Measurements from ENCODE around the gene DOCK2.

Gene DOCK2

GRCh38 chr5:169651526-169651925, 14.5 kb downstream of the DOCK2 start:
- peaks cover 99% of the 10 kb centered on the region for H3K79me2 ChIP-seq (ENCODE audit: insufficient read depth, low read length)
- H3F3A ChIP-seq (ENCODE audit: insufficient read depth): no peaks in the 10 kb centered on the region
- H3K4me2 ChIP-seq (ENCODE audit: low read depth, low read length, poor library complexity, severe bottlenecking): no peak overlapping the region
- no peak overlapping the region for H3K27ac ChIP-seq (ENCODE audit: low read depth, low read length)
- H3K9me3 ChIP-seq (ENCODE audit: insufficient read depth, low read length): no peaks in the 10 kb centered on the region
- H3K36me3 ChIP-seq (ENCODE audit: low read length): peaks cover 12% of the 10 kb centered on the region; the same call in 1 of the 2 replicates
- no peak overlapping the region for H2AFZ ChIP-seq (ENCODE audit: low read depth, low read length, severe bottlenecking)
- no peaks in the 10 kb centered on the region for H3K9me2 ChIP-seq (replicated peaks; ENCODE audit: insufficient read depth, low read length)
- no peak overlapping the region for H3K9ac ChIP-seq (ENCODE audit: low read length)
- H3K4me3 ChIP-seq (ENCODE audit: insufficient read depth, low read length, poor library complexity, severe bottlenecking): no peak overlapping the region
- H4K20me1 ChIP-seq (ENCODE audit: low read depth, low read length): peaks cover 58% of the 10 kb centered on the region
- TF ChIP-seq EZH2phosphoT487 (conservative IDR thresholded peaks at IDR 0.05; ENCODE audit: low read length): no peak
- TF ChIP-seq, protein P1, sequence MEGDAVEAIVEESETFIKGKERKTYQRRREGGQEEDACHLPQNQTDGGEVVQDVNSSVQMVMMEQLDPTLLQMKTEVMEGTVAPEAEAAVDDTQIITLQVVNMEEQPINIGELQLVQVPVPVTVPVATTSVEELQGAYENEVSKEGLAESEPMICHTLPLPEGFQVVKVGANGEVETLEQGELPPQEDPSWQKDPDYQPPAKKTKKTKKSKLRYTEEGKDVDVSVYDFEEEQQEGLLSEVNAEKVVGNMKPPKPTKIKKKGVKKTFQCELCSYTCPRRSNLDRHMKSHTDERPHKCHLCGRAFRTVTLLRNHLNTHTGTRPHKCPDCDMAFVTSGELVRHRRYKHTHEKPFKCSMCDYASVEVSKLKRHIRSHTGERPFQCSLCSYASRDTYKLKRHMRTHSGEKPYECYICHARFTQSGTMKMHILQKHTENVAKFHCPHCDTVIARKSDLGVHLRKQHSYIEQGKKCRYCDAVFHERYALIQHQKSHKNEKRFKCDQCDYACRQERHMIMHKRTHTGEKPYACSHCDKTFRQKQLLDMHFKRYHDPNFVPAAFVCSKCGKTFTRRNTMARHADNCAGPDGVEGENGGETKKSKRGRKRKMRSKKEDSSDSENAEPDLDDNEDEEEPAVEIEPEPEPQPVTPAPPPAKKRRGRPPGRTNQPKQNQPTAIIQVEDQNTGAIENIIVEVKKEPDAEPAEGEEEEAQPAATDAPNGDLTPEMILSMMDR (IDR thresholded peaks at IDR 0.05; ENCODE audit: insufficient read depth, low read length, poor library complexity, severe bottlenecking): no peak
- H3K27me3 ChIP-seq (ENCODE audit: low read length): no peaks in the 10 kb centered on the region

- H3K9ac ChIP-seq (ENCODE audit: low read length): no peak overlapping the region
- peaks cover 99% of the 10 kb centered on the region for H3K79me2 ChIP-seq (ENCODE audit: insufficient read depth, low read length)
- H3K4me2 ChIP-seq (ENCODE audit: low read depth, low read length, poor library complexity, severe bottlenecking): no peak overlapping the region
- H3K27ac ChIP-seq (ENCODE audit: low read depth, low read length): no peak overlapping the region
- TF ChIP-seq, protein P1 (IDR thresholded peaks at IDR 0.05; ENCODE audit: insufficient read depth, low read length, poor library complexity, severe bottlenecking): no peak
- TF ChIP-seq EZH2phosphoT487 (conservative IDR thresholded peaks at IDR 0.05; ENCODE audit: low read length): no peak
- H2AFZ ChIP-seq (ENCODE audit: low read depth, low read length, severe bottlenecking): no peak overlapping the region
- H3F3A ChIP-seq (ENCODE audit: insufficient read depth): no peaks in the 10 kb centered on the region
- no peaks in the 10 kb centered on the region for H3K9me3 ChIP-seq (ENCODE audit: insufficient read depth, low read length)
- no peak overlapping the region for H3K4me3 ChIP-seq (ENCODE audit: insufficient read depth, low read length, poor library complexity, severe bottlenecking)
- no peaks in the 10 kb centered on the region for H3K9me2 ChIP-seq (replicated peaks; ENCODE audit: insufficient read depth, low read length)
- peaks cover 55% of the 10 kb centered on the region for H4K20me1 ChIP-seq (ENCODE audit: low read depth, low read length)
- no peaks in the 10 kb centered on the region for H3K27me3 ChIP-seq (ENCODE audit: low read length)
- peaks cover 13% of the 10 kb centered on the region; the same call in 1 of the 2 replicates for H3K36me3 ChIP-seq (ENCODE audit: low read length)
These were observed 15.0 kb downstream of the DOCK2 start for GRCh38 chr5:169652057-169652456.

DNA sequence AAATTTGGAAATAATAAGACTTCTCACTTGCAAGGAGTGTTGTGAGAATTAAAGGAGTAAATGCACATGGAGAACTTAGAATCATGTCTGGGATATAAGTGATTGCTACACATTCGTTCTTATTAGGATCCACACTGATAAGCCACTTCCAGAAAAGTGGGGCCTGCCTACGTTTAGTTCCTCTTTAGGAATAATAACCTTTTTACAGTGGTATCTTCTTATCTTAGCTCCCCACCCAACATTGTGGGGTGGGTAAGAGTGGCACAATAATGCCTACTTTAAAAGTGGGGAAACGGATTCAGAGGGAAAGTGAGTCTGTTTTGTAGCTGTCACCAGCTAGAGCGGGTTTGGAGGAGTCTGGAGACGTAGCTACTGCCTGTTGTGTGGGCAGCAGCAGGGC, 16.0 kb downstream of the DOCK2 start:
- peaks cover 63% of the 10 kb centered on the region for H4K20me1 ChIP-seq (ENCODE audit: low read depth, low read length)
- peaks cover 99% of the 10 kb centered on the region for H3K79me2 ChIP-seq (ENCODE audit: insufficient read depth, low read length)
- no peaks in the 10 kb centered on the region for H3K9me2 ChIP-seq (replicated peaks; ENCODE audit: insufficient read depth, low read length)
- no peaks in the 10 kb centered on the region for H3F3A ChIP-seq (ENCODE audit: insufficient read depth)
- peaks cover 22% of the 10 kb centered on the region; the same call in 1 of the 2 replicates for H3K36me3 ChIP-seq (ENCODE audit: low read length)
- H3K27ac ChIP-seq (ENCODE audit: low read depth, low read length): no peak overlapping the region
- H3K9me3 ChIP-seq (ENCODE audit: insufficient read depth, low read length): no peaks in the 10 kb centered on the region
- H3K4me2 ChIP-seq (ENCODE audit: low read depth, low read length, poor library complexity, severe bottlenecking): no peak overlapping the region
- H3K4me3 ChIP-seq (ENCODE audit: insufficient read depth, low read length, poor library complexity, severe bottlenecking): no peak overlapping the region
- H2AFZ ChIP-seq (ENCODE audit: low read depth, low read length, severe bottlenecking): no peak overlapping the region
- H3K9ac ChIP-seq (ENCODE audit: low read length): no peak overlapping the region
- H3K27me3 ChIP-seq (ENCODE audit: low read length): no peaks in the 10 kb centered on the region
- TF ChIP-seq, protein P1 (IDR thresholded peaks at IDR 0.05; ENCODE audit: insufficient read depth, low read length, poor library complexity, severe bottlenecking): no peak
- no peak for TF ChIP-seq EZH2phosphoT487 (conservative IDR thresholded peaks at IDR 0.05; ENCODE audit: low read length)
